GM12878 (cell line): Measurements from ENCODE around the gene ZBTB32. TPM values are rescaled to one million over a fixed set of nuclear protein-coding genes. Genes with fewer than 3 reads are reported as not detected.
A peak's percentile ranks its signal among the peaks of the same experiment; 100 is the strongest.

Experiments
- ATF2 ChIP-seq: IDR thresholded peaks from 2 replicates; pipeline ENCODE4 v1.6.1; 2012; ENCODE audit warnings: low read length, inconsistent platforms
- BACH1 ChIP-seq: fragments of 450-650 bp; IDR thresholded peaks from 2 replicates; pipeline ENCODE4 v1.6.1; 2017; ENCODE audit warnings: mild to moderate bottlenecking, borderline replicate concordance
- BCL11A ChIP-seq: IDR thresholded peaks from 2 replicates; pipeline ENCODE4 v1.6.1; 2011; ENCODE audit warnings: low read depth, low read length
- EP300 ChIP-seq, 2 experiments: fragments of 150-350 bp in 1 of 2; IDR thresholded peaks; 2 replicates each; pipeline ENCODE4 v1.6.1; 2011 to 2012; ENCODE audit warnings: low read depth in 2 of 2, low read length in 2 of 2, borderline replicate concordance in 1 of 2, improper control_type of control experiment in 1 of 2, inconsistent platforms in 1 of 2; ENCODE audit not compliant: control insufficient read depth in 1 of 2
- ESRRA ChIP-seq: IDR thresholded peaks from 2 replicates; pipeline ENCODE4 v1.6.1; 2012; ENCODE audit warnings: mild to moderate bottlenecking, low read length, improper control_type of control experiment
- ETV6 ChIP-seq, 2 experiments: fragments of 450-650 bp in 1 of 2; IDR thresholded peaks in 1 of 2; conservative IDR thresholded peaks in 1 of 2; 2 replicates each; pipeline ENCODE4 v1.6.1; 2014; ENCODE audit warnings: antibody characterized with exemption in 1 of 2, borderline replicate concordance in 1 of 2, low read depth in 1 of 2, mild to moderate bottlenecking in 1 of 2, moderate library complexity in 1 of 2
- FOXK2 ChIP-seq: fragments of 450-650 bp; IDR thresholded peaks from 2 replicates; pipeline ENCODE4 v1.6.1; 2017; ENCODE audit warnings: mild to moderate bottlenecking, moderate library complexity
- GABPA ChIP-seq: IDR thresholded peaks from 2 replicates; pipeline ENCODE4 v1.6.1; 2014; ENCODE audit warnings: antibody characterized with exemption, low read depth, mild to moderate bottlenecking, inconsistent platforms
- IKZF2 ChIP-seq, 2 experiments: fragments of 450-650 bp; IDR thresholded peaks; 2 replicates each; pipeline ENCODE4 v1.6.1; 2017; ENCODE audit warnings: mild to moderate bottlenecking in 2 of 2, moderate library complexity in 2 of 2
- IRF5 ChIP-seq: fragments of 450-650 bp; IDR thresholded peaks from 2 replicates; pipeline ENCODE4 v1.6.1; 2017; ENCODE audit warnings: borderline replicate concordance
- MYB ChIP-seq: fragments of 150-350 bp; IDR thresholded peaks from 2 replicates; pipeline ENCODE4 v1.6.1; 2014; ENCODE audit warnings: mild to moderate bottlenecking, low read depth, low read length, borderline replicate concordance
- NKRF ChIP-seq: fragments of 450-650 bp; conservative IDR thresholded peaks from 2 replicates; pipeline ENCODE4 v1.6.1; 2017; ENCODE audit warnings: mild to moderate bottlenecking, moderate library complexity
- POLR2A ChIP-seq: IDR thresholded peaks from 2 replicates; pipeline ENCODE4 v1.6.1; 2011; ENCODE audit warnings: low read depth, mild to moderate bottlenecking, low read length
- POLR2AphosphoS2 ChIP-seq: IDR thresholded peaks from 2 replicates; pipeline ENCODE4 v1.6.1; 2011; ENCODE audit warnings: low read depth, mild to moderate bottlenecking, low read length, improper control_type of control experiment, moderate library complexity
- RB1 ChIP-seq: fragments of 450-650 bp; formaldehyde crosslinking; IDR thresholded peaks from 2 replicates; pipeline ENCODE4 v1.6.1; 2017; ENCODE audit warnings: mild to moderate bottlenecking, borderline replicate concordance
- RBBP5 ChIP-seq: fragments of 200-600 bp; sonication (generic); conservative IDR thresholded peaks from 2 replicates; pipeline ENCODE4 v1.6.1; 2016
- RELA ChIP-seq: fragments of 450-650 bp; IDR thresholded peaks from 2 replicates; pipeline ENCODE4 v1.8.0; 2014; ENCODE audit warnings: borderline replicate concordance; ENCODE audit not compliant: partially characterized antibody
- SMAD5 ChIP-seq: IDR thresholded peaks from 2 replicates; pipeline ENCODE4 v1.6.1; 2016; ENCODE audit warnings: antibody characterized with exemption, low read depth
- STAT3 ChIP-seq: IDR thresholded peaks from 2 replicates; pipeline ENCODE4 v1.6.1; 2011; ENCODE audit warnings: low read depth, low read length, improper control_type of control experiment
- USF2 ChIP-seq: IDR thresholded peaks from 2 replicates; pipeline ENCODE4 v1.6.1; 2011; ENCODE audit warnings: low read depth, low read length, improper control_type of control experiment, borderline replicate concordance
- WRNIP1 ChIP-seq: IDR thresholded peaks from 2 replicates; pipeline ENCODE4 v1.6.1; 2011; ENCODE audit warnings: low read depth, low read length, improper control_type of control experiment, borderline replicate concordance
- polyA plus RNA-seq, 11 experiments: library from polyadenylated mRNA; depleted of rRNA in 4 of 11; unstranded in 6 of 11; stranded (reverse) in 5 of 11; fragments of >200 nt; fragmentation: Nextera tagmentation in 4 of 11; fragmentation: Illumina TruSeq in 1 of 11; extraction: Ambion mirVana in 4 of 11; extraction: Trizol in 1 of 11; gene quantifications; 1 replicate in 1 of 11; 2 replicates in 10 of 11; pipeline versions ENCODE4 v1.2.1 to v1.2.3, GENCODE V29; 2011 to 2016; ENCODE audit warnings: inconsistent platforms in 2 of 11, missing spikeins in 2 of 11, low read depth in 1 of 11
- total RNA-seq, 4 experiments: library from RNA; depleted of rRNA in 3 of 4; stranded (reverse); fragments of >200 nt in 3 of 4; fragmentation: Illumina TruSeq in 1 of 4; extraction: Trizol in 1 of 4; gene quantifications; 2 replicates each; pipeline versions ENCODE4 v1.2.1 to v1.2.3, GENCODE V29; 2013 to 2021

Gene ZBTB32
- total and polyA plus RNA-seq, 10 of the 15 experiments (the other 5 are each of a cell fraction or from before 2014, with no cell fraction given), result 1.0 to 46.7 (median 16.0) TPM

- no peak; the same call in 1 of the 2 replicates for TF ChIP-seq ESRRA
- no peak for TF ChIP-seq ATF2
- TF ChIP-seq NKRF, result peak; percentile 95
- peak; percentile 75; the same call in 1 of the 2 replicates for TF ChIP-seq SMAD5
- TF ChIP-seq WRNIP1, result no peak
- TF ChIP-seq ETV6 (conservative IDR thresholded peaks at IDR 0.05 in 1 of 2, IDR thresholded peaks at IDR 0.05 in 1 of 2; ENCODE audit: borderline replicate concordance in 1 of 2, low read depth in 1 of 2), result no peak
- TF ChIP-seq FOXK2, result no peak
- no peak for TF ChIP-seq USF2
- TF ChIP-seq RBBP5, result no peak
- no peak; the same call in 1 of the 2 replicates for TF ChIP-seq GABPA
- peak; percentile 56; the same call in 1 of the 2 replicates for TF ChIP-seq POLR2AphosphoS2
- peak in 1 of 2 experiments; percentile 31; a peak in 1 of 4 replicates for TF ChIP-seq EP300 (IDR thresholded peaks at IDR 0.05; ENCODE audit: borderline replicate concordance in 1 of 2, control insufficient read depth in 1 of 2, low read depth in 2 of 2, low read length in 2 of 2)
- peak; percentile 9 for TF ChIP-seq RELA
- no peak for TF ChIP-seq MYB
- TF ChIP-seq POLR2A, result peak; percentile 96
- no peak; a peak in 1 of 4 replicates for TF ChIP-seq IKZF2 (IDR thresholded peaks at IDR 0.05)
- TF ChIP-seq RB1, result no peak; the same call in 1 of the 2 replicates
- peak; percentile 54; the same call in 1 of the 2 replicates for TF ChIP-seq BACH1
- no peak for TF ChIP-seq BCL11A
- TF ChIP-seq STAT3, result no peak
- TF ChIP-seq IRF5, result no peak
Observed at GRCh38 chr19:35757749-35758608, 53.6 kb downstream of the ZBTB32 start, which contains the start of gene PROSER3 (continued).
